ENCODE results near the gene PPIF.

Gene PPIF

GRCh38 chr10:79387466-79387973, 40.3 kb downstream of the PPIF start:
- no peak for DNase-seq (ENCODE audit: low read depth in 2 of 2)

GRCh38 chr10:79387974-79388850, 40.9 kb downstream of the PPIF start:
- no peak for DNase-seq (ENCODE audit: low read depth in 2 of 2)

GRCh38 chr10:79390057-79390456, 42.8 kb downstream of the PPIF start:
- no peak for DNase-seq (ENCODE audit: low read depth in 2 of 2)

GRCh38 chr10:79390551-79391229, 43.4 kb downstream of the PPIF start:
- no peak for DNase-seq (ENCODE audit: low read depth in 2 of 2)

- no peak for DNase-seq (ENCODE audit: low read depth in 2 of 2)
Measured at GRCh38 chr10:79391231-79392019, 44.2 kb downstream of the PPIF start.

- no peak for DNase-seq (ENCODE audit: low read depth in 2 of 2)
Measured at GRCh38 chr10:79392020-79392398, 44.7 kb downstream of the PPIF start.

- no peak for DNase-seq (ENCODE audit: low read depth in 2 of 2)
Measured at GRCh38 chr10:79392506-79393176, 45.4 kb downstream of the PPIF start.

- no peak for DNase-seq (ENCODE audit: low read depth in 2 of 2)
Measured at GRCh38 chr10:79393221-79393923, 46.1 kb downstream of the PPIF start.

- DNase-seq (ENCODE audit: low read depth in 2 of 2): no peak
Measured at GRCh38 chr10:79393924-79394610, 46.8 kb downstream of the PPIF start.

GRCh38 chr10:79394664-79395063, 47.4 kb downstream of the PPIF start:
- no peak for DNase-seq (ENCODE audit: low read depth in 2 of 2)

GRCh38 chr10:79396520-79396919, 49.3 kb downstream of the PPIF start:
- no peak for DNase-seq (ENCODE audit: low read depth in 2 of 2)

- DNase-seq (ENCODE audit: low read depth in 2 of 2): no peak
Measured at GRCh38 chr10:79397051-79397450, 49.8 kb downstream of the PPIF start.

GRCh38 chr10:79397575-79398303, 50.5 kb downstream of the PPIF start:
- DNase-seq (ENCODE audit: low read depth in 2 of 2): no peak

GRCh38 chr10:79398642-79399041, 51.4 kb downstream of the PPIF start:
- no peak for DNase-seq (ENCODE audit: low read depth in 2 of 2)

- DNase-seq (ENCODE audit: low read depth in 2 of 2): no peak
Measured at GRCh38 chr10:79399223-79399831, 52.1 kb downstream of the PPIF start.

GRCh38 chr10:79400146-79401004, 53.1 kb downstream of the PPIF start:
- DNase-seq (ENCODE audit: low read depth in 2 of 2): peak in 1 of 2 donors; percentile 17

- DNase-seq (ENCODE audit: low read depth in 2 of 2): no peak
Measured at GRCh38 chr10:79401015-79401921, 54.0 kb downstream of the PPIF start.
